ENCODE measurements around the gene SNX20. TPM values are rescaled to one million over a fixed set of nuclear protein-coding genes. Genes with fewer than 3 reads are reported as not detected.

Gene SNX20
- total RNA-seq, 1 experiment from 2014 or later: not detected

- H4K8ac ChIP-seq (replicated peaks; ENCODE audit: insufficient read length, low read depth, low read length): no peak overlapping the region
- Mint-ChIP-seq H3K4me3 (no peak overlapping the region), H3K4me1 (peaks cover 0 to 3% of the 10 kb centered on the region in 2 experiments; a peak in 1 of 4 replicates), H3K36me3 (ENCODE audit: insufficient read depth in 1 of 3, low read depth in 3 of 3) (no peaks in the 10 kb centered on the region), H3K27ac (no peak overlapping the region), H3K27me3 (ENCODE audit: low read depth) (peaks cover 5% of the 10 kb centered on the region), H3K9me3 (no peaks in the 10 kb centered on the region)
- WGBS (ENCODE audit: extremely low coverage, insufficient read length, low lambda C conversion rate): no CpG with 5 or more reads among the region's 8 CpGs
- no peaks in the 10 kb centered on the region for H4K20me1 ChIP-seq (ENCODE audit: control insufficient read depth, insufficient read depth, insufficient read length)
- no peak overlapping the region for H2BK5ac ChIP-seq (ENCODE audit: insufficient read length, low read length)
- no peak for TF ChIP-seq CTCF (conservative IDR thresholded peaks at IDR 0.05)
- H2AFZ ChIP-seq (ENCODE audit: low read length): no peak overlapping the region
- H2BK20ac ChIP-seq (ENCODE audit: low read depth, low read length, poor library complexity, severe bottlenecking): no peak overlapping the region
- no peak overlapping the region for H2BK12ac ChIP-seq (ENCODE audit: insufficient read length, low read depth, low read length)
- no peak overlapping the region for H3K4ac ChIP-seq (ENCODE audit: low read depth, low read length)
- no peak overlapping the region for H3K27ac ChIP-seq (ENCODE audit: insufficient read length, low read depth, low read length)
- H3K56ac ChIP-seq (ENCODE audit: insufficient read length, low read depth, low read length): no peak overlapping the region
- no peak overlapping the region for H2AK5ac ChIP-seq (ENCODE audit: insufficient read length, low read length)
- no peak overlapping the region for H2BK15ac ChIP-seq (ENCODE audit: low read depth, low read length)
- no peaks in the 10 kb centered on the region for H3K79me2 ChIP-seq (ENCODE audit: insufficient read depth, low read length)
- H3K4me2 ChIP-seq (ENCODE audit: insufficient read depth, insufficient read length, low read length): no peak overlapping the region
- H4K5ac ChIP-seq (ENCODE audit: insufficient read length, low read depth, low read length): no peak overlapping the region
- H2BK120ac ChIP-seq (ENCODE audit: low read depth, low read length, poor library complexity, severe bottlenecking): no peak overlapping the region
- no peaks in the 10 kb centered on the region for H3K9me3 ChIP-seq (ENCODE audit: control insufficient read depth, low read depth, low read length)
- no peaks in the 10 kb centered on the region for H3K4me1 ChIP-seq (ENCODE audit: insufficient read depth, low read length)
- H3T11ph ChIP-seq (ENCODE audit: low read length): no peak overlapping the region
- H3K79me1 ChIP-seq (ENCODE audit: insufficient read depth, low read depth, low read length, poor library complexity, severe bottlenecking): no peaks in the 10 kb centered on the region
- no peak overlapping the region for H3K23ac ChIP-seq (ENCODE audit: insufficient read length, low read depth, low read length)
- H3K18ac ChIP-seq (ENCODE audit: insufficient read length, low read depth, low read length): no peak overlapping the region
- no peak overlapping the region for H3K9ac ChIP-seq (ENCODE audit: extremely low read depth, insufficient read length, low read length)
- DNase-seq: no peak
- no peaks in the 10 kb centered on the region for H3K27me3 ChIP-seq (ENCODE audit: insufficient read depth, low read length)
- H3K14ac ChIP-seq (ENCODE audit: insufficient read depth, low read length): no peak overlapping the region
- no peak overlapping the region for H4K91ac ChIP-seq (ENCODE audit: insufficient read length, low read depth, low read length)
- no peaks in the 10 kb centered on the region for H3K23me2 ChIP-seq (ENCODE audit: insufficient read length, low read depth, low read length, poor library complexity, severe bottlenecking)
Measured at GRCh38 chr16:50685462-50686063, 4.5 kb upstream of the SNX20 start.

Data from H9 (cell line).